Effector memory CD8-positive, alpha-beta T cell (primary cell): Measurements from ENCODE around the gene MRAS.
A peak's percentile ranks its signal among the peaks of the same experiment; 100 is the strongest.

Source experiments
- ATAC-seq: fragments of 150-1000 bp; cut with Tn5 transposase; replicated peaks from 2 replicates; pipeline ENCODE4 v1.10.0; 2021; ENCODE audit warnings: mild to moderate bottlenecking, moderate library complexity
- DNase-seq, 3 experiments: peaks; one replicate each; pipeline ENCODE4 v3.0.0; 2021
- H3K27ac Mint-ChIP-seq, 2 donors: one replicate each; pipeline ENCODE4 v1.8.0; 2022; ENCODE audit warnings: mild to moderate bottlenecking in 2 of 2, mixed read lengths in 2 of 2, moderate library complexity in 2 of 2
- H3K27me3 Mint-ChIP-seq, 2 donors: one replicate each; pipeline ENCODE4 v1.8.0; 2022; ENCODE audit warnings: mixed read lengths in 2 of 2
- H3K36me3 Mint-ChIP-seq: one replicate; pipeline ENCODE4 v1.8.0; 2022; ENCODE audit warnings: mild to moderate bottlenecking, moderate library complexity, mixed read lengths; ENCODE audit not compliant: insufficient read depth
- H3K4me1 Mint-ChIP-seq, 2 donors: one replicate each; pipeline ENCODE4 v1.8.0; 2022; ENCODE audit warnings: low read depth in 2 of 2, mixed read lengths in 2 of 2
- H3K4me3 Mint-ChIP-seq, 2 donors: one replicate each; pipeline ENCODE4 v1.8.0; 2022; ENCODE audit warnings: mild to moderate bottlenecking in 2 of 2, mixed read lengths in 2 of 2, moderate library complexity in 2 of 2
- H3K9me3 Mint-ChIP-seq, 2 donors: one replicate each; pipeline ENCODE4 v1.8.0; 2022; ENCODE audit warnings: mixed read lengths in 2 of 2

The MRAS gene

GRCh38 chr3:138329127-138329983 is 19.0 kb upstream of the MRAS start, which contains the start of gene NME9:
Gene NME9, minus strand, starts transcription at chr3:138329851. Its CDS starts 516 bp downstream, at chr3:138329335.
- Mint-ChIP-seq H3K4me3 (peak within 1 kb of the TSS; percentile 91 to 94), H3K4me1 (peaks cover 8 to 19% of the 10 kb centered on the region in 2 donors), H3K27me3 (no peaks in the 10 kb centered on the region), H3K27ac (peak within 1 kb of the TSS; percentile 93 to 97), H3K9me3 (no peaks in the 10 kb centered on the region), H3K36me3 (peaks cover 16% of the 10 kb centered on the region)
- peak; percentile 84 for ATAC-seq
- DNase-seq, result peak; percentile 86 to 92 (median 91)

DNA sequence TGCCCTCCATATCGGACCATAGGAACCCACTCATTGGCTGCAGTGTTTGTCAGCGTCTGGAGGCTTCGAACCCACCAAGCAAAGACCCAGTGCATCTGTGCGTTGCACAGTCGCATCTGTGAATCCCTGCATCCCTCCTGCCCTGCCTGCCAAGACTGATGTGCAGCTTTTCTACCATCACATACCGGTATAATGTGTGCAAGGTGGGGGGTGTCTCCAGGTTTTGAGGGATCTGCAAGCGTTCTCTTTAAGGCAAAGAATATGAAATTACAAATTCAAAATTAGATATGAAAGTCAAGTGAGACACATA is 18.4 kb upstream of the MRAS start:
- DNase-seq (no peak), ATAC-seq (no peak)
- H3K4me1 Mint-ChIP-seq, result peaks cover 8 to 18% of the 10 kb centered on the region in 2 donors
- H3K27me3 Mint-ChIP-seq, result no peaks in the 10 kb centered on the region
- H3K9me3 Mint-ChIP-seq, result no peaks in the 10 kb centered on the region
- peak overlapping the region; percentile 93 to 97 for H3K27ac Mint-ChIP-seq
- peak overlapping the region; percentile 91 to 94 for H3K4me3 Mint-ChIP-seq
- H3K36me3 Mint-ChIP-seq, result peaks cover 13% of the 10 kb centered on the region

DNA sequence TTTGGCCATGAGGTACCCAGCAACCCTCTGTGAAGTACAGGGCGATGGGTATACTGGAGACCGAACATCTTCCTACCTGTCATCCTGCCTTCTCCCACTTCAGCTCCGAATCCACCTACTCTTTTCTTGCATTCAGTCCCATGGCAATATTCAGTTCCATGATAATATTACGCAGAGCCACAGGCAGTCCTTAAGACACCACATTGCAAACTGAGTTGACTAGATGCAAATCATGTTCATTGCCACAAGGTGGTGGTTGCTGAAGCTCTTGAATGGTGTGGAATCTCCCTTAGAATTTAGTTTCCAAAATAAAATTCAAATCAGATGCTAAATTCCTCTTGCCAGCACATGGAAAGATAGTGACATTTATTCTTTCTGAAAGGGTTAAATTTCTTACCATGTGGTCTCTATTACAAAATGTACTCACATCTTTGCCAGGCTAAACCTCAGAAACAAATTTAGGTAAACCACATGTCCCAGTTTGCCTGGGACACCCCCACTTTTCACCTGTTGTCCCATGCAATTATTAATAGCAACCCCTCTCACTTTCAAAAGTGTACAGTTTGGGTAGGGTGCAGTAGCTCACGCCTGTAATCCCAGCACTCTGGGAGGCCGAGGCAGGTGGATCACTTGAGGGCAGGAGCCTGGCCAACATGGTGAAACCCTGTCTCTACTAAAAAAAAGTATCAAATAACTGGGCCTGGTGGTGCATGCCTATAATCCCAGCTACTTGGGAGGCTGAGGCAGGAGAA is 17.1 kb upstream of the MRAS start:
- H3K27ac Mint-ChIP-seq, result no peak overlapping the region
- no peaks in the 10 kb centered on the region for H3K27me3 Mint-ChIP-seq
- peaks cover 8 to 18% of the 10 kb centered on the region in 2 donors for H3K4me1 Mint-ChIP-seq
- DNase-seq (no peak), ATAC-seq (no peak)
- peaks cover 13% of the 10 kb centered on the region for H3K36me3 Mint-ChIP-seq
- H3K4me3 Mint-ChIP-seq, result no peak overlapping the region
- H3K9me3 Mint-ChIP-seq, result no peaks in the 10 kb centered on the region

- H3K27ac Mint-ChIP-seq, result peak overlapping the region in 1 of 2 donors; percentile 36
- DNase-seq (no peak), ATAC-seq (no peak)
- H3K4me3 Mint-ChIP-seq, result no peak overlapping the region
- peaks cover 13% of the 10 kb centered on the region for H3K36me3 Mint-ChIP-seq
- no peaks in the 10 kb centered on the region for H3K27me3 Mint-ChIP-seq
- H3K9me3 Mint-ChIP-seq, result no peaks in the 10 kb centered on the region
- H3K4me1 Mint-ChIP-seq, result peaks cover 8 to 18% of the 10 kb centered on the region in 2 donors
These were observed 15.8 kb upstream of the MRAS start for GRCh38 chr3:138332472-138333073.

DNA sequence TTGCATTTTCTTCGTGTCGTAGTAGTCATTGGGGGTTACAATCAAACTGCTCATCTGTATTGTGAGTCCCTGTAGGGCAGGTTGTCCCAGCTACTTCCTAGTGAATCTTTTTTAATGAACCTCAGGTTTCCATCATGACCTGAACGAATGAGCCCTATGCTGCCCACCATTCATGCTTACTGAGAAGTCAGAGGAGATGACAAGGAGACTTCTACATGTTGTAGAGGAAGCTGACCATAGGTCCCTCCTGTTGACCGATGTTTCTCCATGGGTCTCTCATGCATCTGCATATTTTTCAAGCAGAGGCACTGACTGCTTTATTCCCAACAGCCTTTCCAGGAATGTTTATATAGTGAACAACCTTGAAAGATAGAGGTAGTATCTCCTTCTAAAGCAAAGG is 13.8 kb upstream of the MRAS start:
- peaks cover 0 to 9% of the 10 kb centered on the region in 2 donors for H3K4me1 Mint-ChIP-seq

GRCh38 chr3:138336454-138336999 is 11.9 kb upstream of the MRAS start:
- H3K36me3 Mint-ChIP-seq, result peaks cover 2% of the 10 kb centered on the region
- no peaks in the 10 kb centered on the region for H3K27me3 Mint-ChIP-seq

More for the DNA sequence above, 13.8 kb upstream of the MRAS start:
- Mint-ChIP-seq H3K36me3 (peaks cover 7% of the 10 kb centered on the region), H3K27me3 (no peaks in the 10 kb centered on the region), H3K27ac (no peak overlapping the region), H3K9me3 (no peaks in the 10 kb centered on the region), H3K4me3 (no peak overlapping the region)
- ATAC-seq (no peak), DNase-seq (no peak)

GRCh38 chr3:138338244-138338643 is 10.1 kb upstream of the MRAS start:
- Mint-ChIP-seq H3K4me3 (no peak overlapping the region), H3K27ac (no peak overlapping the region), H3K27me3 (no peaks in the 10 kb centered on the region), H3K4me1 (no peaks in the 10 kb centered on the region), H3K36me3 (peaks cover under 1% of the 10 kb centered on the region), H3K9me3 (no peaks in the 10 kb centered on the region)
- no peak for ATAC-seq
- DNase-seq, result no peak

More at GRCh38 chr3:138336454-138336999, 11.9 kb upstream of the MRAS start:
- H3K4me3 Mint-ChIP-seq, result no peak overlapping the region
- no peak for ATAC-seq
- DNase-seq, result no peak
- H3K27ac Mint-ChIP-seq, result no peak overlapping the region
- no peaks in the 10 kb centered on the region for H3K9me3 Mint-ChIP-seq
- H3K4me1 Mint-ChIP-seq, result peaks cover 0 to 2% of the 10 kb centered on the region in 2 donors

GRCh38 chr3:138338811-138339210 is 9.6 kb upstream of the MRAS start:
- Mint-ChIP-seq H3K27me3 (peaks cover 0 to 2% of the 10 kb centered on the region in 2 donors), H3K4me3 (no peak overlapping the region), H3K36me3 (no peaks in the 10 kb centered on the region), H3K27ac (no peak overlapping the region), H3K9me3 (no peaks in the 10 kb centered on the region), H3K4me1 (no peaks in the 10 kb centered on the region)
- ATAC-seq, result no peak
- DNase-seq, result no peak

DNA sequence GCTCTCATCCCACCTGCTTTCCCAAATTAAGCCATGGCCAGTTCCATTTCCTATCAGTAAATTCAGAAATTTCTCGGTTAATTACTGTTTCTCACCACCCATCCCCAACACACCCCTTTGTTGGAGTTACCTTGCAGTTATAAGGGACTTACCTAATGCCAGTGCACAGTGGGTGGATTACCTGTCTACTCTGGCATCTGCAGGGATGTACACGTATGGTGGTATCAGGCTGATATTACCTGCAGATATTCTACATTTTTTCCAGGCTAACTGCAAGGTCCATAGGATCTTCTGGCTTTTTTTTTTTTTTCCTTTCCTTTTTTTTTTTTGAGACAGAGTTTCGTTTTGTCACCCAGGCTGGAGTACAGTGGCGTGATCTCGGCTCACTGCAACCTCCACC is 7.9 kb upstream of the MRAS start:
- no peak overlapping the region for H3K4me3 Mint-ChIP-seq
- DNase-seq, result no peak
- H3K9me3 Mint-ChIP-seq, result no peaks in the 10 kb centered on the region
- H3K27ac Mint-ChIP-seq, result peak overlapping the region in 1 of 2 donors; percentile 49
- H3K27me3 Mint-ChIP-seq, result peaks cover 2 to 19% of the 10 kb centered on the region in 2 donors
- ATAC-seq, result no peak
- no peaks in the 10 kb centered on the region for H3K4me1 Mint-ChIP-seq
- H3K36me3 Mint-ChIP-seq, result no peaks in the 10 kb centered on the region

- H3K36me3 Mint-ChIP-seq, result no peaks in the 10 kb centered on the region
- no peaks in the 10 kb centered on the region for H3K9me3 Mint-ChIP-seq
- H3K4me3 Mint-ChIP-seq, result no peak overlapping the region
- DNase-seq (no peak), ATAC-seq (no peak)
- H3K27me3 Mint-ChIP-seq, result peaks cover 26 to 47% of the 10 kb centered on the region in 2 donors
- H3K4me1 Mint-ChIP-seq, result peaks cover 5 to 6% of the 10 kb centered on the region in 2 donors
- H3K27ac Mint-ChIP-seq, result no peak overlapping the region
These were observed 3.6 kb upstream of the MRAS start for GRCh38 chr3:138344754-138345153.

- no peaks in the 10 kb centered on the region for H3K36me3 Mint-ChIP-seq
- peak overlapping the region in 1 of 2 donors; percentile 96 for H3K4me3 Mint-ChIP-seq
- no peaks in the 10 kb centered on the region for H3K9me3 Mint-ChIP-seq
- no peak overlapping the region for H3K27ac Mint-ChIP-seq
- H3K4me1 Mint-ChIP-seq, result peaks cover 5 to 6% of the 10 kb centered on the region in 2 donors
- H3K27me3 Mint-ChIP-seq, result peaks cover 32 to 43% of the 10 kb centered on the region in 2 donors
- DNase-seq (no peak), ATAC-seq (peak; percentile 29)
These were observed 668 bp downstream of the MRAS start for GRCh38 chr3:138348754-138349739.

GRCh38 chr3:138349926-138350665 is 1.7 kb downstream of the MRAS start:
- Mint-ChIP-seq H3K27ac (no peak overlapping the region), H3K36me3 (no peaks in the 10 kb centered on the region), H3K27me3 (peaks cover 32% of the 10 kb centered on the region in 2 donors), H3K4me1 (peaks cover 5 to 6% of the 10 kb centered on the region in 2 donors), H3K4me3 (no peak overlapping the region), H3K9me3 (no peaks in the 10 kb centered on the region)
- DNase-seq (no peak), ATAC-seq (no peak)
